Colonic mucosa (tissue), 4 donors: Measurements from ENCODE around the gene GRK7. TPM values are rescaled to one million over a fixed set of nuclear protein-coding genes. Genes with fewer than 3 reads are reported as not detected.

Experiments
- DNase-seq: peaks from one replicate; pipeline ENCODE4 v3.0.0-alpha.2; 2020
- H3K27ac ChIP-seq: fragments of 200-600 bp; one replicate; pipeline ENCODE4 v1.8.0; 2021
- H3K27me3 ChIP-seq: fragments of 200-600 bp; one replicate; pipeline ENCODE4 v1.8.0; 2021
- H3K36me3 ChIP-seq: fragments of 200-600 bp; one replicate; pipeline ENCODE4 v1.8.0; 2021
- H3K4me1 ChIP-seq: fragments of 200-600 bp; one replicate; pipeline ENCODE4 v1.8.0; 2021; ENCODE audit warnings: mild to moderate bottlenecking
- H3K4me3 ChIP-seq: fragments of 200-600 bp; one replicate; pipeline ENCODE4 v1.8.0; 2021
- H3K9ac ChIP-seq, 2 donors: one replicate each; pipeline ENCODE4 v1.7.0; 2013; ENCODE audit warnings: control low read depth in 2 of 2, low read depth in 2 of 2, low read length in 2 of 2
- H3K9me3 ChIP-seq: fragments of 200-600 bp; one replicate; pipeline ENCODE4 v1.8.0; 2021
- intact Hi-C: fragments of 100-400 bp; cut with DNase I; formaldehyde crosslinking; loops from one replicate; pipeline ENCODE4 v1.14.1; 2022
- total RNA-seq, 2 donors: library from RNA; stranded (reverse); fragmentation: NEBNext Ultra II Directional in 1 of 2; extraction: Animal tissue kit (Norgen Biotek cat#: 25700) in 1 of 2; gene quantifications; one replicate each; pipeline ENCODE4 v1.2.1, GENCODE V29; 2021
- TF ChIP-seq, protein P1 (sequence below): fragments of 200-600 bp; IDR thresholded peaks from one replicate; pipeline ENCODE4 v1.8.0; 2022; ENCODE audit warnings: antibody characterized with exemption, mild to moderate bottlenecking
- donor health status: healthy.
- donor health status: DM: no; HTN: no; CAD: no.
- donor health status: DM: no; HTN: no; CAD: no.

GRK7 gene, protein sequence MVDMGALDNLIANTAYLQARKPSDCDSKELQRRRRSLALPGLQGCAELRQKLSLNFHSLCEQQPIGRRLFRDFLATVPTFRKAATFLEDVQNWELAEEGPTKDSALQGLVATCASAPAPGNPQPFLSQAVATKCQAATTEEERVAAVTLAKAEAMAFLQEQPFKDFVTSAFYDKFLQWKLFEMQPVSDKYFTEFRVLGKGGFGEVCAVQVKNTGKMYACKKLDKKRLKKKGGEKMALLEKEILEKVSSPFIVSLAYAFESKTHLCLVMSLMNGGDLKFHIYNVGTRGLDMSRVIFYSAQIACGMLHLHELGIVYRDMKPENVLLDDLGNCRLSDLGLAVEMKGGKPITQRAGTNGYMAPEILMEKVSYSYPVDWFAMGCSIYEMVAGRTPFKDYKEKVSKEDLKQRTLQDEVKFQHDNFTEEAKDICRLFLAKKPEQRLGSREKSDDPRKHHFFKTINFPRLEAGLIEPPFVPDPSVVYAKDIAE (N-terminal part only)
- total RNA-seq: not detected

DNA sequence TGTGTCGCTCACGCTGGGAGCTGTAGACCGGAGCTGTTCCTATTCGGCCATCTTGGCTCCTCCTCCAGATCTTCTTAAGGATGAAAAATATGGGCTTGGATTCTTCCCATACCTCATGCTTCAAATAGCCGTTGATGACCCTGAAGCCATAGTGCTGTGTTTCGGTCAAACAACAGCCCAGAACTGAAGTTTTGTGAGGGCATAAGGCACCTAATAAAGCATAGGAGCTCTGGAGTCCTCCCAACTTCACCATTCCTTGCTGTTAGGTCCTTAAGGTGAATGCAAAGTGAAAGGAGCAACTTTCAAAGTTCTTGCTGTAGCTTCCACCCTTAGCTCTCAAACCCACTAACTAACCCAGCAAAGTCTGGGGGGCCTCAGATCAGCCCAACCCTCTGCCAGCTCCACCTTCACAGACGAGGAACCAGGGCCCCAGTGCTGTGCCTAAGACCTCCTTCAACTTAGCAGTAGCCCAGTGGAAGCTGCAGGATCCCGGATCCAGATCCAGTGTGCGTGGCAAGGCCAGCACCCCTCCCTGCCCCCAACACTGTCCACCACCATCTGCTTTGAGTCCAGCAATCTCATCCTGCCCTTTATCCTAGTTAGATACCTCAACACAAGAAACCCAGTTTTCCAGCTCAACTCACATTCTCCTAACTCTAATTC is at the start of gene GRK7:
GRK7 (plus strand) TSS at position 321 of the 663 bp plus-strand sequence. CDS start 14,877 bp downstream, outside the sequence.
- intact Hi-C loops: no loop called here
- Histone ChIP-seq H3K4me1 (no peaks in the 10 kb centered on the region), H3K9me3 (no peaks in the 10 kb centered on the region), H3K9ac (no peak within 1 kb of the TSS), H3K27ac (no peak within 1 kb of the TSS), H3K27me3 (no peaks in the 10 kb centered on the region), H3K36me3 (no peaks in the 10 kb centered on the region), H3K4me3 (no peak within 1 kb of the TSS)
- TF ChIP-seq, protein P1, sequence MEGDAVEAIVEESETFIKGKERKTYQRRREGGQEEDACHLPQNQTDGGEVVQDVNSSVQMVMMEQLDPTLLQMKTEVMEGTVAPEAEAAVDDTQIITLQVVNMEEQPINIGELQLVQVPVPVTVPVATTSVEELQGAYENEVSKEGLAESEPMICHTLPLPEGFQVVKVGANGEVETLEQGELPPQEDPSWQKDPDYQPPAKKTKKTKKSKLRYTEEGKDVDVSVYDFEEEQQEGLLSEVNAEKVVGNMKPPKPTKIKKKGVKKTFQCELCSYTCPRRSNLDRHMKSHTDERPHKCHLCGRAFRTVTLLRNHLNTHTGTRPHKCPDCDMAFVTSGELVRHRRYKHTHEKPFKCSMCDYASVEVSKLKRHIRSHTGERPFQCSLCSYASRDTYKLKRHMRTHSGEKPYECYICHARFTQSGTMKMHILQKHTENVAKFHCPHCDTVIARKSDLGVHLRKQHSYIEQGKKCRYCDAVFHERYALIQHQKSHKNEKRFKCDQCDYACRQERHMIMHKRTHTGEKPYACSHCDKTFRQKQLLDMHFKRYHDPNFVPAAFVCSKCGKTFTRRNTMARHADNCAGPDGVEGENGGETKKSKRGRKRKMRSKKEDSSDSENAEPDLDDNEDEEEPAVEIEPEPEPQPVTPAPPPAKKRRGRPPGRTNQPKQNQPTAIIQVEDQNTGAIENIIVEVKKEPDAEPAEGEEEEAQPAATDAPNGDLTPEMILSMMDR: no peak
- DNase-seq: no peak

DNA sequence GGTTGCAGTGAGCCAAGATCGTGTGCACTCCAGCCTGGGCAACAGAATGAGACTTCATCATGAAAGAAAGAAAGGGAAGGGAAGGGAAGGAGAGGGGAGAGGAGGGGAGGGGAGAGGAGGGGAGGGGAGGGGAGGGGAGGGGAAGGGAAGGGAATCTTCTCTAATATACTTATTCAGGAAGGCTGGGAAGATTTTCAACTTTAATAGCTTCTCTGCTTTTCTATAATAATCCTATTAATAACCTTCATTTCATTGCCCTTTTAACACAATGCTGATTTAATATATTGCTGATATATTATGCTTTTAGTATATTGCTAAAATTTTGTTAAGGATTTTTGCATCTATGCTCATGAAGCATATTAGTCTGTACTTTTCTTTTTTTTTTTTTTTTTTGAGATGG is 48.5 kb upstream of the GRK7 start:
- TF ChIP-seq, protein P1: no peak
- no peak overlapping the region for H3K9ac ChIP-seq
- no peak for DNase-seq
- H3K4me3 ChIP-seq: no peak overlapping the region
- H3K27ac ChIP-seq: no peak overlapping the region
- H3K9me3 ChIP-seq: no peaks in the 10 kb centered on the region
- no peaks in the 10 kb centered on the region for H3K27me3 ChIP-seq
- no peaks in the 10 kb centered on the region for H3K4me1 ChIP-seq
- H3K36me3 ChIP-seq: no peaks in the 10 kb centered on the region
- intact Hi-C loops: no loop called here

DNA sequence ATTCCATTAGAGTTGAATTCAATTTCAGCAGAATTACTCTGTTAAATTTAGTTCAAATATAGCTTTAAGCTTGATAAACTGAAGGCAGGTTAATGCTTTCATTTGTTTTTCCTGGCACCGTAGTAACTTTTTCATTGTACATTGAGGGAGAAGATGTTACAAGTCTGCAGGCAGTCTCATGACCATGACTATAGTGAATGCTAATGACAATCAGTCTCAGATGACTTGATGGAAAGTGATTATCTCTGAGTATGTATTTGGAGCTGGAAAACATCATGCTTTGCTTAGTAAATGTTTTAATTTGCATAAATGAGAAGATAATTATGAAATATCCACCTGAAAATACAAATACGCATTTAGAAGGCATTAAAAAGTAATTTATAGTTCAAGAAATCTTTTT is 41.1 kb upstream of the GRK7 start:
- Histone ChIP-seq H3K27me3 (no peaks in the 10 kb centered on the region), H3K4me3 (no peak overlapping the region), H3K9me3 (no peaks in the 10 kb centered on the region), H3K9ac (no peak overlapping the region), H3K27ac (no peak overlapping the region), H3K4me1 (no peaks in the 10 kb centered on the region), H3K36me3 (no peaks in the 10 kb centered on the region)
- DNase-seq: no peak
- intact Hi-C loops: no loop called here
- TF ChIP-seq, protein P1: no peak

DNA sequence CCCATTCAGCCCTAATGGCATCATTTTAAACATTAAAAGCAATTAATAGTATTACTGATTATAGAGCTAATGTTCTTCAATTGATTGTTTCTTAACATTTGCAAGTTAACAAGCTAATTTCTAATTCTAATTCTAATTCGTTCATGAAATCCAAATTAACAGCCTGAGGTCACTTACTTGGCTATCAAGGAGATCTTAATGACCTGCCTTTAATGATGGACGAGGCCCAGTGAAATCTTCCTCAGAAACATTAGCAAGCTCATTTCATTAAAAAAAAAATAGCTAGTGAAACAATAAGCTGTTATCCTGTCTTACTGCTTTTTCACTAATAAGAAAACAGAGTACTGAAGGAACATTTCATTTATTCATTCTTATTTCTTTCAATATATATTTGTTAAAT is 40.6 kb upstream of the GRK7 start:
- DNase-seq: no peak
- H3K36me3 ChIP-seq: no peaks in the 10 kb centered on the region
- no peak overlapping the region for H3K4me3 ChIP-seq
- no peak overlapping the region for H3K9ac ChIP-seq
- TF ChIP-seq, protein P1: no peak
- no peaks in the 10 kb centered on the region for H3K9me3 ChIP-seq
- no peak overlapping the region for H3K27ac ChIP-seq
- no peaks in the 10 kb centered on the region for H3K27me3 ChIP-seq
- intact Hi-C loops: no loop called here
- no peaks in the 10 kb centered on the region for H3K4me1 ChIP-seq

DNA sequence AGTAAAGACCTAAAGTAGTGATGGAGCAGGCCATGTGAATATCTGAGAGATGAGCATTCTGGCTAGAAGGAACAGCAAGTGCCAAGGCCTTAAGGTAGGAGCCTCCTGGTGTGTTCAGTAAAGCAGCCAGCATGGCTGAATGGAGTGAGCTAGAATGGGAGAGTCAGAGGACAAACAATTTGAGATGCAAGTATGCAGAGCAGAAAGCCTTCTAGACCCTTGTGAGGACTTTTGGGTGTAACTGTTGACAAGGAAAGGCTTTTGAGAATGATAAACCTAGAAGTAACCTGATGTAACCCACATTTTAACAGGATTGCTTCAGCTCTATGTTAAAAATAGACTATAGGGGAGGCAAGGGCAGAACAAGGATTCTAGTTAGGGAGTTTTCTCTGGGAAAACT is 40.0 kb upstream of the GRK7 start:
- no peaks in the 10 kb centered on the region for H3K27me3 ChIP-seq
- H3K27ac ChIP-seq: no peak overlapping the region
- TF ChIP-seq, protein P1: no peak
- H3K4me1 ChIP-seq: no peaks in the 10 kb centered on the region
- DNase-seq: no peak
- H3K9ac ChIP-seq: no peak overlapping the region
- no peaks in the 10 kb centered on the region for H3K36me3 ChIP-seq
- intact Hi-C loops: no loop called here
- no peak overlapping the region for H3K4me3 ChIP-seq
- H3K9me3 ChIP-seq: no peaks in the 10 kb centered on the region
